DND-41 (cell line): ENCODE results near the gene HSP90B1.

ENCODE experiments used
- EZH2 ChIP-seq: IDR thresholded peaks from 3 replicates; pipeline ENCODE4 v1.6.1; 2012; ENCODE audit warnings: borderline replicate concordance, low read depth, mild to moderate bottlenecking, moderate library complexity, low read length, inconsistent platforms; ENCODE audit not compliant: severe bottlenecking
- TF ChIP-seq, protein P1 (sequence below): IDR thresholded peaks from 2 replicates; pipeline ENCODE4 v1.5.1; 2012; ENCODE audit warnings: borderline replicate concordance, low read length, moderate library complexity, mild to moderate bottlenecking; ENCODE audit not compliant: poor library complexity, severe bottlenecking; ENCODE audit errors: extremely low read depth

DNA sequence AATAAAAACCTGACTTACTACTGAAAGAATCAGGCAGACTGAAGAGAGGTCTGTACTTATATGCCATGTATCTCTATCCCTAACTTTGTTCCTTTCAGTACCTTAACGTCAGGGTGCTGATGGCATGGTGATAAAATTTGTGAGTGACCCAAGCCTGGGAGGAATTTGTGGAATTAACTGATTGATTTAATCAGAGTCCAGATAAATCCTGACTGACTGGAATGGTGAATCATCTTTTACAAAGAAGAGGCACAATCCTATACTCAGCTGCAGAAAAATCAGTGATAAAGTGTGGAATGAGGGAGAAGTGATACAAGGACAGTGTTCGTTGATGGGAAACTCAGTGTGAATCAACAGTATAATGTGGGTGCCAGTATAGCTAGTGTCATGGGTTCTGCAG is 39.2 kb downstream of the HSP90B1 start:
- TF ChIP-seq, protein P1, sequence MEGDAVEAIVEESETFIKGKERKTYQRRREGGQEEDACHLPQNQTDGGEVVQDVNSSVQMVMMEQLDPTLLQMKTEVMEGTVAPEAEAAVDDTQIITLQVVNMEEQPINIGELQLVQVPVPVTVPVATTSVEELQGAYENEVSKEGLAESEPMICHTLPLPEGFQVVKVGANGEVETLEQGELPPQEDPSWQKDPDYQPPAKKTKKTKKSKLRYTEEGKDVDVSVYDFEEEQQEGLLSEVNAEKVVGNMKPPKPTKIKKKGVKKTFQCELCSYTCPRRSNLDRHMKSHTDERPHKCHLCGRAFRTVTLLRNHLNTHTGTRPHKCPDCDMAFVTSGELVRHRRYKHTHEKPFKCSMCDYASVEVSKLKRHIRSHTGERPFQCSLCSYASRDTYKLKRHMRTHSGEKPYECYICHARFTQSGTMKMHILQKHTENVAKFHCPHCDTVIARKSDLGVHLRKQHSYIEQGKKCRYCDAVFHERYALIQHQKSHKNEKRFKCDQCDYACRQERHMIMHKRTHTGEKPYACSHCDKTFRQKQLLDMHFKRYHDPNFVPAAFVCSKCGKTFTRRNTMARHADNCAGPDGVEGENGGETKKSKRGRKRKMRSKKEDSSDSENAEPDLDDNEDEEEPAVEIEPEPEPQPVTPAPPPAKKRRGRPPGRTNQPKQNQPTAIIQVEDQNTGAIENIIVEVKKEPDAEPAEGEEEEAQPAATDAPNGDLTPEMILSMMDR, result no peak
- TF ChIP-seq EZH2, result no peak
